PC-3 (cell line): ENCODE measurements around the gene ATG4D.
"Not testable (repeated sequence)": the region's sequence is repeated elsewhere in the genome, so short reads cannot be mapped to it uniquely, and the experiment has no call there.

Source experiments
- CTCF ChIP-seq: fragments of 300-600 bp; sonication (generic); conservative IDR thresholded peaks from 2 replicates; pipeline ENCODE4 v1.5.1; 2017; ENCODE audit warnings: antibody characterized with exemption, low read depth, mild to moderate bottlenecking, low read length
- EZH2 ChIP-seq: fragments of 300-600 bp; sonication (generic); IDR thresholded peaks from one replicate; pipeline ENCODE4 v1.6.1; 2017; ENCODE audit warnings: antibody characterized with exemption, mild to moderate bottlenecking, low read length; ENCODE audit not compliant: unreplicated experiment

GRCh38 chr19:10573793-10574192 lies 30.1 kb downstream of the ATG4D start:
- not testable (repeated sequence) for TF ChIP-seq EZH2, CTCF
